Measurements from ENCODE around the gene ADM.

Gene ADM

DNA sequence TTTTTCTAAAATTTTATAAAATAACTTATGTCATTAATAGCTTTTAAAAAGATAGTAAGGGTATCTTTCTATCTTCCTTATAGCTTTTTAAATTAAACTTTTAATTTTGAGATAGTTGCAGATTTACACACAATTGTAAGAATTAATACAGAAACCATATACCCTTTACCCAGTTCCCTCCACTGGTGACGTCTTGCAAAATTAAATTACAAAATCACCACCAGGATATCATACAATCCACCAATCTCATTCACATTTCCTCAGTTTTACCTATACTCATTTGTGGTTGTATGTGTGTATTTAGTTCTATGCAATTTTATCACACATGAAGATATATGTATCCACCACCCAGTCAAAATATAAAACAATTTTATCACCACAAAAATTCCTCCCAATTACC lies 20.9 kb upstream of the ADM start:
- H3K4me3 ChIP-seq (ENCODE audit: low read depth, low read length) = no peak overlapping the region
- DNase-seq (ENCODE audit: low read depth) = no peak
- TF ChIP-seq CTCF (IDR thresholded peaks at IDR 0.05; ENCODE audit: insufficient read depth, low read depth, low read length, missing control alignments) = no peak

DNA sequence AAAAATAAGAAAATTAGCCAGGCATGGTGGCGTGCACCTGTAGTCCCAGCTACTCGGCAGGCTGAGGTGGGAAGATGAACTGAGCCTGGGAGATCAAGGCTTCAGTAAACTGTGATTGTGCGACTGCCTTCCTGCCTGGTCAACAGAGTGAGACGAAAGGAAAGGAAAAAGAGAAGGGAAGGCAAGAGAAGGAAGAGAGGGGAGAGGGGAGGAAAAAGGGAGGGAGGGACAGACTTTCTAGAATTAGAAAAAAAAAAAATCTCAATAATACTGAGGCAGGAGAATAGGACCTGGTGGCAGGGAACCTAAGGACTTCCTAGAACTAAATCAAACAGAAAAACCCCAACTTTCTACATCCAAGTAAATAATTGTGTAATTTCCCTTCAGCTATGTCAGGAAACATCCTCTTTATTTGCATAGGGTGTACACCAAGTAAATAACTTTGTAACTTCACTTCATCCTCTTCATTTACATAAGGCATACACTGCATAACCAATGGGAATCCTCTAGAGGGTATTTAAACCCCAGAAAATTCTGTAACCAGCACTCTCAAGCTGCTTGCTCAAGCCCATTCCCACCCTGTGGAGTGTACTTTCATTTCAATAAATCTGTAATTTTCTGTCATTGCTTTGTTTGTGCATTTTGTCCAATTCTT lies 19.6 kb upstream of the ADM start:
- H3K4me3 ChIP-seq (ENCODE audit: low read depth, low read length) = no peak overlapping the region
- no peak for TF ChIP-seq CTCF (IDR thresholded peaks at IDR 0.05; ENCODE audit: insufficient read depth, low read depth, low read length, missing control alignments)
- DNase-seq (ENCODE audit: low read depth) = no peak

DNA sequence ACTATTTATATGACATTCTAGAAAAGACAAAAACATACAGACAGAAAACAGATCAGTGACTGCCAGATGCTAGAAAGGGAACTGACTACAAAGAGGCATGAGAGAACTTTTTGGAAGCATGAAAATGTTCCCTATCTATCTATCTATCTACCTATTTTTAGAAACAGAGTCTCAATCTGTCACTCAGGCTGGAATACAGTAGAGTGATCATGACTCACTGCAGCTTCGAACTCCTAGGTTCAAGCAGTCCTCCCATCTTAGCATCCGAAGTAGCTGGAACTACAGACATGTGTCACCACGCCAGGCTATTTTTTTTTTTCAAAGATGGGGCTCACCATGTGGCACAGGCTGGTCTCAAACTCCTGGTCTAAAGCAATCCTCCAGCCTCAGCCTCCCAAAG lies 17.7 kb upstream of the ADM start:
- DNase-seq (ENCODE audit: low read depth) = no peak
- no peak overlapping the region for H3K4me3 ChIP-seq (ENCODE audit: low read depth, low read length)
- TF ChIP-seq CTCF (IDR thresholded peaks at IDR 0.05; ENCODE audit: insufficient read depth, low read depth, low read length, missing control alignments) = no peak

DNA sequence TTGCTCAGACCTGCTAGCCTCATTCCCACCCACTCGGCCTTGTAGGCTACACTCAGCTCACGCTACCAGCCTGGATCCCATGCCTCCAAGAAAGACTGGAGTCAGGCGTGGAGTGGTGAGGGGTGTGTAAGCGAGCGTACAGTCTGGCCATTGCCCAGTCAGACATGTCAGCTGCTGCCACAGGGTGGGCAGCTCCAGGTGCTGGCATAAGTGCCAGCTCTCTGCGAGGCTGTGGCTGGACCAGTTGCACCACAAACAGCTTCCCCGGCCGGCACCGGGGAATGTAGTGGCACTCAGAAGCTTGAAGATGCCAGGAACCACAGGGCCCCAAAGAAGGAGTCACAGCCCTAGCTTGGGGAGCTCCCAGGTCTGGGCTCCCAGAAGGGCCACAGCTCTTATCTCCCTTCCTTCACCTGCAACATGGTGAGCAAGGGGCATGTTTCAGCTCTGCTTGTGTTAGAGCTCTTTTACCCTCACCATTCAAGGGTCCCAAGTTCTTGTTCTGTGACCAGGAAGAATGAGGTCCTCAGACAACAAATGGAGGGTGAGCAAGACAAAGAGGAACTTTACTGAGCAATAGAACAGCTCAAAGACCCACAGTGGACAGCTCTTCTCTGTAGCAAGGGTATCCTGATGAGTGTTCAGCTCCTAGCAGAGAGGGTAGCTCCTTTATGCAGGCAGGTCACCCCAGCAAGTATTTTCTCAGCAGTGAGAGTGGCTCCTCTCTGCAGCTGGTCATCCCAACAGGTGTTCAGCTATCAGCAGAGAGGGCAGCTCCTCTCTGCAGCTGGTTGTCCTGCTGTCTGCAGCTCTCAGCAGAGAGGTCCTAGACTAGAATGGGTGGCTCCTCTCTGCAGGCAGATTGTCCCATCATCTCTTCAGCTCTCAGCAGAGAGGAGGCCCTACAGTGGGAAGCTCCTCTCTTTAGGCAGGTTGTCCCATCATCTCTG lies 16.8 kb upstream of the ADM start:
- DNase-seq (ENCODE audit: low read depth) = no peak
- H3K4me3 ChIP-seq (ENCODE audit: low read depth, low read length) = no peak overlapping the region
- no peak for TF ChIP-seq CTCF (IDR thresholded peaks at IDR 0.05; ENCODE audit: insufficient read depth, low read depth, low read length, missing control alignments)

DNA sequence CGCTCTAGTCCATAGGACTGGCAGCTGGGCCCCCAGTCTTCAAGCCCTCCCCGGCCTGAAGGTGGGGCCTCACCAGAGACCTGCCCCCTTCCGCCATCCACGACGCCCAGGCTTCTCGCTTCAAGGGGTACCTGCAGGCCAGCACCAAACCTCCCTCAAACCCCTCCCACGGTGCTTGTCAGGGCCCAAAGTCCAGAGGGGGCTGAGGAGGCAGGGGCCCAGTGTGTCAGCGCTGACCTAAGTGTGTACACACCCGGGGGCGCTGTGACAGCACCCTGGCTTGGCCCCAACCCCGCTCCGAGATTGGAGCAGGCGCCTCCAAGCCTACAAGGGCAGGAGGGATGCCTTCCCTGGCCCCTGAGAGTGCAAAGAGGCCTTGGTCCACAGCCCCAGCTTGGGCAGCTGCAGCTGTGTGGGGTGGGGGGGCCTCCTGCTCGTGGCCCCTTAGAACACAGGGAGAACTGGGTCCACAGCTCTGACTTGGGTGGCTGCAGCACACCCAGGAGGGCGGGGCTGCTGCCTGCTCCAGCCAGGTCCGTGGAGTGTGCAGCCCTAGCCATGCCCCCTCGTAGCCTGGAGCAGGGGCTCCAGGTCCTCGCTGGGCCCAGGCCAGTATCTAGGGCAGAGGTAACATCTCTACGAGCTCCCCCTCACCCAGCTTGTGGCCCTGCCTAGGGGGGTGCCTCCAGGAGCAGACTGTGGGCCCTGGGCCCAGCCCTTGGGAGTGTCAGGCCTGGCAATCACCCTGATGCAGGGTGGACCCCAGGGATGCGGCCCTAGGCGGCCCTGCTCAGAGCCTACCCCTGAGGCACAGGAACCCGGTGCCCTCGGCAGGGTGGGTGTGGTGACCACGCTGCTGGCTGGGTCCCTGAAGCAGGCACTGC lies 15.8 kb upstream of the ADM start:
- H3K4me3 ChIP-seq (ENCODE audit: low read depth, low read length) = no peak overlapping the region
- no peak for TF ChIP-seq CTCF (IDR thresholded peaks at IDR 0.05; ENCODE audit: insufficient read depth, low read depth, low read length, missing control alignments)
- DNase-seq (ENCODE audit: low read depth) = no peak

DNA sequence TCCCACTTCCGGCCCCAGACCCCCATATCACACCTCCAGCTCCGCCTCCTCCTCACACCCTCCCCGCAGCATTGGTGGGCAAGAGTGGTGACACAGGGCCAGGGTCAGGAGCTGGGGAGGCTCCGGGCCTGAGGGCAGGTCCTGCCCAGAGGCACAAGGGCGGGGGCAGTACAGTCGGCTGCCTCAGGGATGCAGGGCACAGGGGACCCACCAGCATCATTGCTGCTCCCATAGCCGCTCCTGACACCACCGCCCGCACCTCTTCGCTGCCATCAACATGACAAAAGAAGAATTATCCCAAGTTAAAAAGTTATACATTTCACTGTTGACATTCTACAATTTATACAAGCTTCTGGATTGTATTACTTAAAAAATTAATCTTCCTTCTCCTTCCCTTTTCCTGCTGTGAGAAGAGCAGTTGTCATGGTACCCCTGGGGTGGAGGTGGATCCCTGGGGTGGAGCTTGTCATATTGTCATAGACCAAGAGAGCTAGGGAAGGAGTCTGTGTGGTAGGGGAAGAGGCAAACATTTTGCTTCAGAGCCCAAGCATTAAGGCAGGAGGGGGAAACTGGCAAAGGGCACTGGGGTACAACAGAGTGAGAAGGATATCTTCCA lies 15.0 kb upstream of the ADM start:
- no peak for DNase-seq (ENCODE audit: low read depth)
- no peak overlapping the region for H3K4me3 ChIP-seq (ENCODE audit: low read depth, low read length)
- TF ChIP-seq CTCF (IDR thresholded peaks at IDR 0.05; ENCODE audit: insufficient read depth, low read depth, low read length, missing control alignments) = no peak
